GM12872 (cell line): ENCODE data around the gene UNC13D.

Experiments used
- CTCF ChIP-seq: IDR thresholded peaks from 3 replicates; pipeline ENCODE4 v1.5.1; 2011; ENCODE audit warnings: low read depth, mild to moderate bottlenecking, low read length, moderate library complexity; ENCODE audit not compliant: insufficient read depth

UNC13D gene

GRCh38 chr17:75869282-75870141, 25.3 kb upstream of the UNC13D start:
- no peak for TF ChIP-seq CTCF

GRCh38 chr17:75864448-75864871, 20.3 kb upstream of the UNC13D start:
- no peak for TF ChIP-seq CTCF

- TF ChIP-seq CTCF, result no peak
Observed at GRCh38 chr17:75861927-75862317, 17.7 kb upstream of the UNC13D start.

DNA sequence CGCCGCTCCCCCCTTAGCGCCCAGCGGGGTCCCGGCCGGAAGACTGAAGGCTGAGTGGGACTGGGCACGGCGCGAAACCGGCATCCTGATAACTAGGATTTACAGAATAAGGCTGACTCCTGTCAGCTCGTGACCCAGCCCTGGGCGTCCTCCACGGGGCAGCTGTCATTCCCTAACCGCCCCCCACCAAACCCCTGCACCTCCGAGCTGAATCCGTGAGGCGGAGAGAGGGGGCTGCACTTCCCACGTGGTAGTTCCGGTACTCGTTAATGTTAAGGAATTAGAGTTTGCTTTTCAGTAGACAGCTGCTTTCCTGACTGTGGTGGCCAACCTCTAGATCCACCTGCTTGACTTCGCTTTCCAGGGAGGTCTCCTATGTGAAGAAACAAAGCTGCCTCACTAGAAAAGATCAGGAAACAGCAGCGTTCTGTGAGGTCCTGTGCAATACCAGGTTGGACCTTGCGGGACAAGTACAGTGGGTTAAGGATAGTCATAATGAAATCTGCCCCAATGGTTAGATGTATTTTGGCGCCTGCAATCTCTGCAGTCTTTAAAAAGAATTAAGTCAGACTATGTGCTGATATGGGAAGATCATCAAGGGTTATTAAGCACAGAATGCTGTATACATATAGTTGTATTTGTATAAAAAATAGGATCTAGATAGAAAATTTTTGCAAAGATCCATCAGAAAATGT, 12.0 kb upstream of the UNC13D start:
- TF ChIP-seq CTCF, result peak; percentile 3; the same call in 2 of the 3 replicates

DNA sequence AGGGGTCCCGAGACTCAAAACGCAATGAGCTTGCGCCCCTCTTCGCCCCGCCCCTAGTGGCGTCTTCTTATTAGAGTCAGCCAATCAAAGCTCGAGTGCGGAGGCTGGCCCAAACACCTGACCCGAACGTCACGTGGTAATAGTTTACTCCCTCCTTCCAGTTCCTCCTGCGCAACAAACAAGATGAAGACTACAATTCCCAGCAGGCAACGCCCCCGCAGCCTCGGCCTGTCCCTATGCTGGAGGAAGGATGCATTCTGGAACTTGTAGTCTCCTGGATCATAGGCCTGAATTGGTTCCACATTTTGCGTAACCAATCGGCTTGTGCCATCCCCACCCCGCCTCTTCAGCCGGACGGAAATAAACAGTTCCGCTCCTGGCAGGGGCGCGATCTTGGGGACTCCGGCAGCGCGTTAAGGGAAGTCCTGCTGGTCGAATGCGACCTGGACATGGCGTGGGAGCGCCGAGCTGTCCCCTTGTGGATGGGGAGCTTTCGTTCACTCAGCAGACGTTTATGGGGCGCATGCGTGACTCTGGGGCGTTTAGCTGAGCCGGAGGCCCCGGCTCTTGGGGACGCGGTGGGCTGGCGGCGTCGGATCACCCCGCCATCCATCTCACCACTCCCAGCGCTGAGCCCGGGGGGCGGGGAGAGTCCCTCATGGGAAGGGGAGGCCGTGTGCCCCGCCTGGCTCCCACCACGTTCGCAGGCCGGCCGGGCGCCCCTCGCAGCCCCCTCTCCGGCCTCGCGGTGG, 11.3 kb upstream of the UNC13D start, which contains the start of gene WBP2:
WBP2 (minus strand) TSS at position 26 of the 752 bp plus-strand sequence. CDS start 38 bp downstream, outside the sequence.
- TF ChIP-seq CTCF, result peak; percentile 45; the same call in 1 of the 3 replicates

DNA sequence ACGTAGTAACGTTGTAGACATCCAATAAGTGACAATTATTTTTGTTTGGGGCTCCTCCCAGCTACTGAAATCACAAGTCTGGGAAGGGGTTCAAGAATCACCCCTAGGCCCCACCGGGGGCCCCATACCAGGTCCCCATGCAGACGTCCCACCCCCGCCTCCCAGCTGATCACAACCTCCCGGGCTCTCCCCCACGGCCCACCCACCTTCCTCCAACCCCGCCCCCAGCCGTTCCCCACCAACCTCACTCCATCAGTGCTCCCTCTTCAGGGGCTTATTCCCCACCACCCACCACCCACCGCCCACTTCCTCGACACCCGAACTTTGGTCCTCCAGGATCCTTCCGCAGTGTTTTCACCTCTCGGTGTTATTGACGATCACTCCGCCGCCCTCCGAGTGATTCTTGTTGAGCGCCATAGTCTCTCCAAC, 10.7 kb upstream of the UNC13D start:
- 0 out of 3 replicates have a peak, but pooled peaks have one; percentile 21 for TF ChIP-seq CTCF
